ENCODE results near the gene HERC4.
"Not testable (repeated sequence)": the region's sequence is repeated elsewhere in the genome, so short reads cannot be mapped to it uniquely, and the experiment has no call there.

HERC4 gene

GRCh38 chr10:68049289-68050078 is 25.6 kb downstream of the HERC4 start:
- Mint-ChIP-seq H3K4me3 (no peak overlapping the region), H3K36me3 (ENCODE audit: insufficient read depth) (peaks cover 9% of the 10 kb centered on the region), H3K9me3 (no peaks in the 10 kb centered on the region), H3K4me1 (ENCODE audit: low read depth in 2 of 2) (peaks cover 24 to 51% of the 10 kb centered on the region in 2 donors), H3K27me3 (no peaks in the 10 kb centered on the region), H3K27ac (no peak overlapping the region)
- no peak for ATAC-seq (replicated peaks)
- no peak for DNase-seq

- H3K4me3 Mint-ChIP-seq = peak overlapping the region in 1 of 2 donors; percentile 16
- no peak for DNase-seq
- H3K27me3 Mint-ChIP-seq = no peaks in the 10 kb centered on the region
- H3K27ac Mint-ChIP-seq = no peak overlapping the region
- peaks cover 24 to 40% of the 10 kb centered on the region in 2 donors for H3K4me1 Mint-ChIP-seq (ENCODE audit: low read depth in 2 of 2)
- H3K9me3 Mint-ChIP-seq = no peaks in the 10 kb centered on the region
- peaks cover 10% of the 10 kb centered on the region for H3K36me3 Mint-ChIP-seq (ENCODE audit: insufficient read depth)
- ATAC-seq (replicated peaks) = no peak
Measured at GRCh38 chr10:68047554-68048327, 27.3 kb downstream of the HERC4 start.

GRCh38 chr10:68047122-68047521 is 28.0 kb downstream of the HERC4 start:
- Mint-ChIP-seq H3K36me3 (ENCODE audit: insufficient read depth) (peaks cover 10% of the 10 kb centered on the region), H3K27ac (peak overlapping the region in 1 of 2 donors; percentile 8), H3K9me3 (no peaks in the 10 kb centered on the region), H3K4me1 (ENCODE audit: low read depth in 2 of 2) (peaks cover 24 to 33% of the 10 kb centered on the region in 2 donors), H3K27me3 (no peaks in the 10 kb centered on the region), H3K4me3 (no peak overlapping the region)
- no peak for DNase-seq
- no peak for ATAC-seq (replicated peaks)

GRCh38 chr10:68046642-68047041 is 28.4 kb downstream of the HERC4 start:
- Mint-ChIP-seq H3K4me3 (peak overlapping the region in 1 of 2 donors; percentile 20), H3K4me1 (ENCODE audit: low read depth in 2 of 2) (peaks cover 24 to 33% of the 10 kb centered on the region in 2 donors), H3K27ac (peak overlapping the region in 1 of 2 donors; percentile 8), H3K9me3 (no peaks in the 10 kb centered on the region), H3K27me3 (no peaks in the 10 kb centered on the region), H3K36me3 (ENCODE audit: insufficient read depth) (peaks cover 10% of the 10 kb centered on the region)
- ATAC-seq (replicated peaks) (no peak), DNase-seq (no peak)

- H3K4me3 Mint-ChIP-seq = no peak overlapping the region
- H3K27ac Mint-ChIP-seq = no peak overlapping the region
- DNase-seq (no peak), ATAC-seq (replicated peaks) (no peak)
- peaks cover 19% of the 10 kb centered on the region for H3K36me3 Mint-ChIP-seq (ENCODE audit: insufficient read depth)
- H3K4me1 Mint-ChIP-seq (ENCODE audit: low read depth in 2 of 2) = peaks cover 19 to 20% of the 10 kb centered on the region in 2 donors
- H3K27me3 Mint-ChIP-seq = no peaks in the 10 kb centered on the region
- H3K9me3 Mint-ChIP-seq = no peaks in the 10 kb centered on the region
Measured at GRCh38 chr10:68043030-68043429, 32.1 kb downstream of the HERC4 start.

- Mint-ChIP-seq H3K36me3 (ENCODE audit: insufficient read depth) (peaks cover 56% of the 10 kb centered on the region), H3K27ac (peak overlapping the region in 1 of 2 donors; percentile 65), H3K4me1 (ENCODE audit: low read depth in 2 of 2) (peaks cover 0 to 11% of the 10 kb centered on the region in 2 donors)
Measured at GRCh38 chr10:68032113-68032512, 43.0 kb downstream of the HERC4 start.

GRCh38 chr10:68027429-68027828 is 47.7 kb downstream of the HERC4 start:
- H3K27me3 Mint-ChIP-seq = no peaks in the 10 kb centered on the region
- ATAC-seq (replicated peaks) (no peak), DNase-seq (no peak)
- H3K4me1 Mint-ChIP-seq (ENCODE audit: low read depth in 2 of 2) = peaks cover 2 to 9% of the 10 kb centered on the region in 2 donors
- H3K4me3 Mint-ChIP-seq = no peak overlapping the region
- H3K9me3 Mint-ChIP-seq = no peaks in the 10 kb centered on the region
- H3K27ac Mint-ChIP-seq = no peak overlapping the region
- peaks cover 47% of the 10 kb centered on the region for H3K36me3 Mint-ChIP-seq (ENCODE audit: insufficient read depth)

More at GRCh38 chr10:68032113-68032512, 43.0 kb downstream of the HERC4 start:
- no peaks in the 10 kb centered on the region for H3K27me3 Mint-ChIP-seq
- H3K9me3 Mint-ChIP-seq = no peaks in the 10 kb centered on the region
- no peak for ATAC-seq (replicated peaks)
- H3K4me3 Mint-ChIP-seq = no peak overlapping the region
- DNase-seq = no peak

- no peak for ATAC-seq (replicated peaks)
Measured at GRCh38 chr10:68023292-68023691, 51.8 kb downstream of the HERC4 start.

GRCh38 chr10:68022324-68022723 is 52.8 kb downstream of the HERC4 start:
- peaks cover 43% of the 10 kb centered on the region for H3K36me3 Mint-ChIP-seq (ENCODE audit: insufficient read depth)
- DNase-seq; ATAC-seq (replicated peaks); H3K9me3 Mint-ChIP-seq; H3K4me1 Mint-ChIP-seq (ENCODE audit: low read depth in 2 of 2); H3K4me3 Mint-ChIP-seq; H3K27me3 Mint-ChIP-seq: not testable (repeated sequence)
- H3K27ac Mint-ChIP-seq = peak overlapping the region in 1 of 2 donors; percentile 27

More at GRCh38 chr10:68023292-68023691, 51.8 kb downstream of the HERC4 start:
- Mint-ChIP-seq H3K9me3 (peaks cover 7% of the 10 kb centered on the region in 2 donors), H3K4me3 (no peak overlapping the region), H3K27me3 (no peaks in the 10 kb centered on the region), H3K36me3 (ENCODE audit: insufficient read depth) (peaks cover 50% of the 10 kb centered on the region), H3K27ac (peak overlapping the region in 1 of 2 donors; percentile 25), H3K4me1 (ENCODE audit: low read depth in 2 of 2) (peaks cover 3 to 9% of the 10 kb centered on the region in 2 donors)
- no peak for DNase-seq

GRCh38 chr10:68016519-68016918 is 58.6 kb downstream of the HERC4 start:
- not testable (repeated sequence) for H3K4me1 Mint-ChIP-seq (ENCODE audit: low read depth in 2 of 2); H3K27ac Mint-ChIP-seq; H3K9me3 Mint-ChIP-seq; H3K27me3 Mint-ChIP-seq; ATAC-seq (replicated peaks); DNase-seq
- H3K4me3 Mint-ChIP-seq = peak overlapping the region in 1 of 2 donors; percentile 12
- H3K36me3 Mint-ChIP-seq (ENCODE audit: insufficient read depth) = peaks cover 22% of the 10 kb centered on the region

GRCh38 chr10:68010426-68010940 is 64.6 kb downstream of the HERC4 start:
- DNase-seq (no peak), ATAC-seq (replicated peaks) (no peak)
- Mint-ChIP-seq H3K36me3 (ENCODE audit: insufficient read depth) (peaks cover 12% of the 10 kb centered on the region), H3K9me3 (no peaks in the 10 kb centered on the region), H3K4me1 (ENCODE audit: low read depth in 2 of 2) (peaks cover 0 to 2% of the 10 kb centered on the region in 2 donors), H3K27me3 (no peaks in the 10 kb centered on the region), H3K27ac (no peak overlapping the region), H3K4me3 (no peak overlapping the region)

- no peaks in the 10 kb centered on the region for H3K9me3 Mint-ChIP-seq
- no peak for DNase-seq
- no peaks in the 10 kb centered on the region for H3K27me3 Mint-ChIP-seq
- no peak overlapping the region for H3K4me3 Mint-ChIP-seq
- peak overlapping the region in 1 of 2 donors; percentile 41 for H3K27ac Mint-ChIP-seq
- ATAC-seq (replicated peaks) = no peak
- peaks cover 12% of the 10 kb centered on the region for H3K36me3 Mint-ChIP-seq (ENCODE audit: insufficient read depth)
- peaks cover 4 to 11% of the 10 kb centered on the region in 2 donors for H3K4me1 Mint-ChIP-seq (ENCODE audit: low read depth in 2 of 2)
Measured at GRCh38 chr10:68007356-68007755, 67.7 kb downstream of the HERC4 start.

GRCh38 chr10:68001539-68001938 is 73.5 kb downstream of the HERC4 start:
- Mint-ChIP-seq H3K9me3 (no peaks in the 10 kb centered on the region), H3K4me1 (ENCODE audit: low read depth in 2 of 2) (peaks cover 4 to 14% of the 10 kb centered on the region in 2 donors), H3K36me3 (ENCODE audit: insufficient read depth) (peaks cover 22% of the 10 kb centered on the region), H3K27me3 (no peaks in the 10 kb centered on the region), H3K27ac (no peak overlapping the region), H3K4me3 (no peak overlapping the region)
- ATAC-seq (replicated peaks) (no peak), DNase-seq (no peak)
